Mesenchymal stem cell (in vitro differentiated cells and primary cell): Measurements from ENCODE around the gene TTLL6.
A peak's percentile ranks its signal among the peaks of the same experiment; 100 is the strongest.

Experiments
- DNase-seq: peaks from one replicate; pipeline ENCODE4 v3.0.0-alpha.2; 2013
- H2AFZ ChIP-seq: one replicate; pipeline ENCODE4 v1.6.1; 2013; ENCODE audit warnings: low read depth, mild to moderate bottlenecking, control low read depth, inconsistent platforms, low read length, moderate library complexity
- H2AK5ac ChIP-seq: 2 replicates; pipeline ENCODE4 v1.6.1; 2013; ENCODE audit warnings: low read length, moderate library complexity, mild to moderate bottlenecking, inconsistent platforms; ENCODE audit not compliant: severe bottlenecking
- H2BK120ac ChIP-seq: one replicate; pipeline ENCODE4 v1.6.1; 2013; ENCODE audit warnings: low read depth, mild to moderate bottlenecking, inconsistent platforms, low read length, moderate library complexity
- H2BK12ac ChIP-seq, 2 experiments: one replicate each; pipeline ENCODE4 v1.6.1; 2013; ENCODE audit warnings: inconsistent platforms in 2 of 2, low read length in 2 of 2, mild to moderate bottlenecking in 2 of 2, moderate library complexity in 2 of 2, control low read depth in 1 of 2
- H2BK15ac ChIP-seq: one replicate; pipeline ENCODE4 v1.6.1; 2013; ENCODE audit warnings: mild to moderate bottlenecking, low read depth, inconsistent platforms; ENCODE audit not compliant: poor library complexity, severe bottlenecking
- H2BK5ac ChIP-seq: 2 replicates; pipeline ENCODE4 v1.6.1; 2013; ENCODE audit warnings: low read depth, mild to moderate bottlenecking, low read length, control low read depth, inconsistent platforms; ENCODE audit not compliant: poor library complexity, severe bottlenecking
- H3K14ac ChIP-seq, 2 experiments: one replicate each; pipeline ENCODE4 v1.6.1; 2013; ENCODE audit warnings: inconsistent platforms in 2 of 2, low read length in 2 of 2, control low read depth in 1 of 2, mild to moderate bottlenecking in 1 of 2, moderate library complexity in 1 of 2
- H3K18ac ChIP-seq, 2 experiments: one replicate each; pipeline ENCODE4 v1.6.1; 2013; ENCODE audit warnings: inconsistent platforms in 2 of 2, low read length in 2 of 2, control low read depth in 1 of 2, low read depth in 1 of 2, mild to moderate bottlenecking in 1 of 2
- H3K23ac ChIP-seq, 2 experiments: one replicate each; pipeline ENCODE4 v1.6.1; 2013; ENCODE audit warnings: inconsistent platforms in 2 of 2, low read length in 2 of 2, mild to moderate bottlenecking in 2 of 2, moderate library complexity in 2 of 2, control low read depth in 1 of 2
- H3K27ac ChIP-seq: 2 replicates; pipeline ENCODE4 v1.5.1; 2013; ENCODE audit warnings: mild to moderate bottlenecking, moderate library complexity, low read length, control low read depth, inconsistent platforms; ENCODE audit not compliant: poor library complexity, severe bottlenecking
- H3K27me3 ChIP-seq, 2 experiments: 2 replicates each; pipeline versions ENCODE4 v1.6.1 to v1.7.0; 2013; ENCODE audit warnings: low read length in 2 of 2, mild to moderate bottlenecking in 2 of 2, moderate library complexity in 2 of 2, control low read depth in 1 of 2, inconsistent platforms in 1 of 2; ENCODE audit not compliant: control insufficient read depth in 1 of 2, insufficient read depth in 1 of 2
- H3K36me3 ChIP-seq, 2 experiments: 2 replicates each; pipeline versions ENCODE4 v1.6.1 to v1.7.0; 2013; ENCODE audit warnings: low read length in 2 of 2, control low read depth in 1 of 2, inconsistent platforms in 1 of 2, low read depth in 1 of 2, mild to moderate bottlenecking in 1 of 2; ENCODE audit not compliant: insufficient read depth in 2 of 2, control insufficient read depth in 1 of 2
- H3K4ac ChIP-seq, 2 experiments: one replicate each; pipeline ENCODE4 v1.6.1; 2013; ENCODE audit warnings: inconsistent platforms in 2 of 2, low read length in 2 of 2, mild to moderate bottlenecking in 2 of 2, moderate library complexity in 2 of 2, control low read depth in 1 of 2, low read depth in 1 of 2
- H3K4me1 ChIP-seq: 2 replicates; pipeline ENCODE4 v1.6.1; 2013; ENCODE audit warnings: low read depth, low read length, control low read depth; ENCODE audit not compliant: control insufficient read depth, insufficient read depth
- H3K4me2 ChIP-seq: 2 replicates; pipeline ENCODE4 v1.6.1; 2013; ENCODE audit warnings: low read length, mild to moderate bottlenecking, inconsistent platforms; ENCODE audit not compliant: poor library complexity, severe bottlenecking
- H3K4me3 ChIP-seq, 2 experiments: 2 replicates each; pipeline versions ENCODE4 v1.5.1 to v1.7.0; 2013; ENCODE audit warnings: low read length in 2 of 2, mild to moderate bottlenecking in 2 of 2, control low read depth in 1 of 2, low read depth in 1 of 2; ENCODE audit not compliant: insufficient read depth in 1 of 2
- H3K79me1 ChIP-seq: replicated peaks from 2 replicates; pipeline ENCODE4 v1.6.1; 2013; ENCODE audit warnings: mild to moderate bottlenecking, control low read depth, low read length, inconsistent platforms; ENCODE audit not compliant: poor library complexity, severe bottlenecking
- H3K9ac ChIP-seq: 2 replicates; pipeline ENCODE4 v1.7.0; 2013; ENCODE audit warnings: mild to moderate bottlenecking, low read length, moderate library complexity
- H3K9me3 ChIP-seq: 2 replicates; pipeline ENCODE4 v1.7.0; 2013; ENCODE audit warnings: mild to moderate bottlenecking, low read length; ENCODE audit not compliant: control insufficient read depth
- H4K8ac ChIP-seq: one replicate; pipeline ENCODE4 v1.6.1; 2013; ENCODE audit warnings: inconsistent platforms, mild to moderate bottlenecking, low read length, moderate library complexity
- H4K91ac ChIP-seq: one replicate; pipeline ENCODE4 v1.6.1; 2013; ENCODE audit warnings: mild to moderate bottlenecking, low read length, inconsistent platforms
- WGBS: methylation state at CpG from one replicate; pipeline ENCODE4 v1.1.7; 2013; ENCODE audit warnings: mixed read lengths; 5-methylcytosine and 5-hydroxymethylcytosine counted together

Gene TTLL6

GRCh38 chr17:48752399-48753288 is 64.4 kb downstream of the TTLL6 start:
- Histone ChIP-seq H2BK5ac (no peak overlapping the region), H3K27ac (no peak overlapping the region), H3K9me3 (no peaks in the 10 kb centered on the region), H3K23ac (peak overlapping the region in 1 of 2 experiments; percentile 36), H3K4me3 (no peak overlapping the region), H3K4ac (no peak overlapping the region), H2BK15ac (no peak overlapping the region), H3K79me1 (no peaks in the 10 kb centered on the region), H4K8ac (no peak overlapping the region), H4K91ac (no peak overlapping the region), H2AK5ac (no peak overlapping the region), H3K18ac (no peak overlapping the region), H3K4me2 (no peak overlapping the region), H3K36me3 (no peaks in the 10 kb centered on the region), H3K9ac (no peak overlapping the region), H3K4me1 (peaks cover 12% of the 10 kb centered on the region), H3K27me3 (peaks cover 89 to 99% of the 10 kb centered on the region in 2 experiments), H2BK120ac (no peak overlapping the region), H2AFZ (no peak overlapping the region), H2BK12ac (no peak overlapping the region), H3K14ac (no peak overlapping the region)
- WGBS: 11% methylated on average over 39 of the region's 43 CpGs
- no peak for DNase-seq

GRCh38 chr17:48751733-48752398 is 65.2 kb downstream of the TTLL6 start:
- Histone ChIP-seq H3K4me1 (peaks cover 12% of the 10 kb centered on the region), H3K4me2 (no peak overlapping the region), H3K9ac (no peak overlapping the region), H3K79me1 (no peaks in the 10 kb centered on the region), H3K23ac (peak overlapping the region; percentile 30 to 60), H3K18ac (no peak overlapping the region), H3K4ac (no peak overlapping the region), H2BK12ac (no peak overlapping the region), H4K91ac (no peak overlapping the region), H2BK15ac (no peak overlapping the region), H2BK120ac (no peak overlapping the region), H2AK5ac (no peak overlapping the region), H3K36me3 (no peaks in the 10 kb centered on the region), H3K14ac (no peak overlapping the region), H4K8ac (no peak overlapping the region), H2BK5ac (no peak overlapping the region), H3K27me3 (peaks cover 89 to 99% of the 10 kb centered on the region in 2 experiments), H3K27ac (no peak overlapping the region), H2AFZ (no peak overlapping the region), H3K4me3 (no peak overlapping the region), H3K9me3 (no peaks in the 10 kb centered on the region)
- no peak for DNase-seq
- WGBS: 16% methylated on average over 13 of the region's 13 CpGs

DNA sequence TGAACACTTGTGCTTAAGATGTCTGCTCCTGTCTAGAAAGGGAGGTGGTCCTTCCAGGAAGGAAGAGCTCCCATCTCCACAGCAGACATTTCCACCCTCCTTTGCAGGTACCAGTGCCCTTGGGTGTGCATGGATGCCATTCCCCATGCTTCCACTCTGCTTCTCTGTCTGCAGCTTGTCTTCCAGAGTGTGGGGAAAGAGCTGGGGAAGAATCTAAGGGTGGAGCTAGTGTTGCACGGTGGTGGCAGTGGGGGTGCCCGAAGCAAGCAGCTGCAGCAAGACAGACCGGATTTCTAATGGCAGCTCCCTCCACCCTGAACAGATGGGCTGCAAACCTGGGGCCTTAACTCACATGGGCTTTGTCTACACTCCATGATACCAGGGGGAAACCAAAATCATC is 65.9 kb downstream of the TTLL6 start:
- no peak for DNase-seq
- Histone ChIP-seq H3K79me1 (no peaks in the 10 kb centered on the region), H3K4me1 (peaks cover 12% of the 10 kb centered on the region), H3K18ac (no peak overlapping the region), H4K8ac (no peak overlapping the region), H3K4ac (no peak overlapping the region), H3K36me3 (no peaks in the 10 kb centered on the region), H2BK12ac (no peak overlapping the region), H2BK15ac (no peak overlapping the region), H3K9ac (no peak overlapping the region), H2AK5ac (no peak overlapping the region), H3K23ac (no peak overlapping the region), H2BK120ac (no peak overlapping the region), H2AFZ (no peak overlapping the region), H3K27me3 (peaks cover 89 to 100% of the 10 kb centered on the region in 2 experiments), H3K4me2 (no peak overlapping the region), H3K9me3 (no peaks in the 10 kb centered on the region), H3K14ac (no peak overlapping the region), H2BK5ac (no peak overlapping the region), H4K91ac (no peak overlapping the region), H3K4me3 (no peak overlapping the region), H3K27ac (no peak overlapping the region)
- WGBS: 20% methylated on average over 2 of the region's 3 CpGs
